Activated CD8-positive, alpha-beta T cell treated with anti-CD3 and anti-CD28 coated beads for 36 hours (primary cell): ENCODE results near the gene MOB3B. TPM values are rescaled to one million over a fixed set of nuclear protein-coding genes. Genes with fewer than 3 reads are reported as not detected.

ENCODE experiments used
- ATAC-seq: fragments of 200-7000 bp; cut with Tn5 transposase; one replicate; pipeline ENCODE4 v1.10.0; 2021; ENCODE audit warnings: mild to moderate bottlenecking, moderate library complexity
- CTCF ChIA-PET: fragments of 350-600 bp; sonication (Branson Sonifier 250); formaldehyde crosslinking; loops from one replicate; lab custom pipeline; 2021; ENCODE audit warnings: antibody characterized with exemption; lab: Charles Lee
- POLR2A ChIA-PET: fragments of 350-600 bp; sonication (Branson Sonifier 250); formaldehyde crosslinking; loops from one replicate; lab custom pipeline; 2021; ENCODE audit warnings: antibody characterized with exemption; lab: Charles Lee
- DNase-seq: peaks from one replicate; pipeline ENCODE4 v3.0.0-alpha.2; 2020
- H3K27ac Mint-ChIP-seq: one replicate; pipeline ENCODE4 v1.8.0; 2021; ENCODE audit warnings: mild to moderate bottlenecking, mixed read lengths
- H3K27me3 Mint-ChIP-seq: one replicate; pipeline ENCODE4 v1.8.0; 2021; ENCODE audit warnings: mixed read lengths
- H3K36me3 Mint-ChIP-seq: one replicate; pipeline ENCODE4 v1.8.0; 2021; ENCODE audit warnings: low read depth, mixed read lengths
- H3K4me1 Mint-ChIP-seq: one replicate; pipeline ENCODE4 v1.8.0; 2021; ENCODE audit warnings: low read depth, mixed read lengths
- H3K4me3 Mint-ChIP-seq: one replicate; pipeline ENCODE4 v1.8.0; 2021; ENCODE audit warnings: mild to moderate bottlenecking, moderate library complexity, mixed read lengths
- H3K9me3 Mint-ChIP-seq: one replicate; pipeline ENCODE4 v1.8.0; 2021; ENCODE audit warnings: mixed read lengths
- intact Hi-C: fragments of 100-400 bp; cut with micrococcal nuclease; formaldehyde crosslinking; loops from one replicate; pipeline ENCODE4 v1.10.0; 2022
- total RNA-seq, 2 experiments: library from RNA; stranded (reverse); gene quantifications; one replicate each; pipeline ENCODE4 v1.2.3, GENCODE V29; 2021
- TF ChIP-seq, protein P1 (sequence below): fragments of 200-600 bp; IDR thresholded peaks from one replicate; pipeline ENCODE4 v1.8.0; 2022; ENCODE audit warnings: antibody characterized with exemption, mild to moderate bottlenecking

The MOB3B gene
- total RNA-seq, 2 experiments from 2014 or later = 0.47 to 0.67 TPM

DNA sequence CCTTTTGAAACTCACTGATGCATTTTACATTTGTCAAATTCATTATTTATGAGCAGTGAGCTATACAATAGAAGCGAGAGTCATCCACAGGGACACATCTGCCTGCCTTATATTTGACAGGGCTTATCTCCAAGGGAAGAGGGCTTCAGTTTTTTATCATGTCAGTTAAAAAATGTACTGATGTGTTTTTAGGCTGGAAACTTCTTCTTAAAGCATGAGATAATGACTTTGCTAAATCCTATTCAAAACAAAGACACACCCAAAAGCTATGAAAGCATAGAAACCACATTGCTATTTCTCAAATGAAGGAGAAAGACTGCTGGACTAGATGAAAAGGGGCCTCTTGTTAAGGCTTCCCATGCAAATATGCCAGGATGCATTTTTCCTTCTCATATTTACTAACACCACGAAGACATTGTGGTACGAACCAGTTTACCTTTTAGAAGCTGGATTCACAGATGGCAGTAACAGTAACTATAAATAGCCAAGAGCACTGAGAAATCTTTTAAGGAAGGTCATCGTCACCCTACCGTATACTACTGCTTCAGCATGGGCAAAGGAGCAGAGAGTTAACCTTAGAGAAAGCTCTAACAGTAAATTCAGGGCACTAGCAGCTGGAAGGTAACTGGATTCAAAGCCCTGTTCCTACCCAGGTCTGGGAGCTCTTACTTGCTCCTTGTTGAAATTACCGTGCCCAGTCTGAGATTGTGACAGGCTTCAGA is 91.8 kb downstream of the MOB3B start:
- intact Hi-C loops = no loop called here
- H3K9me3 Mint-ChIP-seq = no peaks in the 10 kb centered on the region
- ATAC-seq = no peak
- H3K36me3 Mint-ChIP-seq = no peaks in the 10 kb centered on the region
- DNase-seq = no peak
- ChIA-PET CTCF (interaction anchor here (1.3 kb wide), 1 partner anchor 91 kb away, joined by 4 read pairs; the partner anchor contains the start of gene MOB3B), POLR2A (no interaction called here)
- H3K4me3 Mint-ChIP-seq = no peak overlapping the region
- TF ChIP-seq, protein P1, sequence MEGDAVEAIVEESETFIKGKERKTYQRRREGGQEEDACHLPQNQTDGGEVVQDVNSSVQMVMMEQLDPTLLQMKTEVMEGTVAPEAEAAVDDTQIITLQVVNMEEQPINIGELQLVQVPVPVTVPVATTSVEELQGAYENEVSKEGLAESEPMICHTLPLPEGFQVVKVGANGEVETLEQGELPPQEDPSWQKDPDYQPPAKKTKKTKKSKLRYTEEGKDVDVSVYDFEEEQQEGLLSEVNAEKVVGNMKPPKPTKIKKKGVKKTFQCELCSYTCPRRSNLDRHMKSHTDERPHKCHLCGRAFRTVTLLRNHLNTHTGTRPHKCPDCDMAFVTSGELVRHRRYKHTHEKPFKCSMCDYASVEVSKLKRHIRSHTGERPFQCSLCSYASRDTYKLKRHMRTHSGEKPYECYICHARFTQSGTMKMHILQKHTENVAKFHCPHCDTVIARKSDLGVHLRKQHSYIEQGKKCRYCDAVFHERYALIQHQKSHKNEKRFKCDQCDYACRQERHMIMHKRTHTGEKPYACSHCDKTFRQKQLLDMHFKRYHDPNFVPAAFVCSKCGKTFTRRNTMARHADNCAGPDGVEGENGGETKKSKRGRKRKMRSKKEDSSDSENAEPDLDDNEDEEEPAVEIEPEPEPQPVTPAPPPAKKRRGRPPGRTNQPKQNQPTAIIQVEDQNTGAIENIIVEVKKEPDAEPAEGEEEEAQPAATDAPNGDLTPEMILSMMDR = no peak
- H3K4me1 Mint-ChIP-seq = peaks cover 8% of the 10 kb centered on the region
- H3K27me3 Mint-ChIP-seq = no peaks in the 10 kb centered on the region
- H3K27ac Mint-ChIP-seq = no peak overlapping the region

DNA sequence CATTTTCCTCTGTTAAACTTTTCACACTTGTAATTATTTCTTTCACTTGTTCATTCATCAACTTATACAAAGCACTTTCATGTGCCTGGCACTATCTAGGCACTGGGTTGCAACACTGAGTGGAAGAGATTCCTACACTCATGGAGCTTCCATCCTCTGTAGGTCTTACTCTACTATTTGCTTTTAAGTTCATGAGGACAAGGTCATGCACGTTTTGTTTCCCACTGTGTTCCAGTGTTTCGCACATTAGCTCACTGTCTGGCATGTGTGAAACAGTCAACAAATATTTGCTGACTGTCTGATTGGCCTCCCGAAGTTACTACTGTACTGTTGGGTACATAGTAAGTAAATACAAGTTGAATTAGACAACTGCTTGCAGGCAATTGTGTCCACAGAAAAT is 93.4 kb downstream of the MOB3B start:
- no peak overlapping the region for H3K27ac Mint-ChIP-seq
- no peak overlapping the region for H3K4me3 Mint-ChIP-seq

DNA sequence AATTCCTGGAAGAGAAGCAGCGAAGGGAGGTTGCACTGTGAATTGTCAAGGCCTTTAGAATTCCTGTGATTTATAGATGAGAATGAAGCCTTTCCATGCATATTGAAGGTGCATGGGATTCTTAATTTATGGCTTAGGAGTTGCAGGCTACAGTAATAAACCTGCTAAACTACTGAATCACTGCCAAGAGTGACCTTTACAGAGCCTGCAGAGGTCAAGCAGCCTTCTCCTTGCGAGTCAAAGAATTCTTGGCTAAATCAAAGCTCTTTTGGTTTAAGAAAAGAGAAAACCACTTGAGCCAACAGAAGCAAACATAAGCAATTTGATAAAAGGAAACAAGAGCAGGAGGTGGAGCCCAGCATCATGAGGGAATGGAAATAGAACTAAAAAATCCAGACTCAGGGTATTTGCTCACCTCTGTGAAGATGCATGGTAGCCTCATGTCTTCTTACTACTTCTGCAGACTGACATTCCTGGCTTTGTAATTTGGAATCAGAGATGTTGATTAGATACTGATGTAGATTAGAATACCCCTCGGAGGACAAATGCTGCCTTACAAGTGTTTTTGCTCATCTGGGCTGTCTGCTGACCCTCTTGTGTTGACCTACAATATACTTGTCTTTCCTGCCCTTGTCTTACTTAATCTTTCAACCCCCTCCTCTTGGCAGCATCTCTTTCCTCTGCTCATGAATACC is 95.8 kb downstream of the MOB3B start:
- ChIA-PET CTCF (no interaction called here), POLR2A (no interaction called here)
- ATAC-seq = no peak
- Mint-ChIP-seq H3K27ac (no peak overlapping the region), H3K4me3 (no peak overlapping the region), H3K27me3 (no peaks in the 10 kb centered on the region), H3K36me3 (no peaks in the 10 kb centered on the region), H3K9me3 (no peaks in the 10 kb centered on the region), H3K4me1 (peaks cover 6% of the 10 kb centered on the region)
- no peak for DNase-seq
- TF ChIP-seq, protein P1 = no peak
- intact Hi-C loops = no loop called here

More for the DNA sequence above, 93.4 kb downstream of the MOB3B start:
- ChIA-PET POLR2A (interaction anchor here (0.7 kb wide), 1 partner anchor 15 kb away, joined by 4 read pairs; no protein-coding TSS in a partner anchor), CTCF (interaction anchor here (1.5 kb wide), 1 partner anchor 15 kb away, joined by 3 read pairs; no protein-coding TSS in a partner anchor)
- intact Hi-C loops = no loop called here
- Mint-ChIP-seq H3K4me1 (peaks cover 6% of the 10 kb centered on the region), H3K9me3 (no peaks in the 10 kb centered on the region), H3K27me3 (no peaks in the 10 kb centered on the region), H3K36me3 (no peaks in the 10 kb centered on the region)
- DNase-seq (no peak), ATAC-seq (no peak)
- TF ChIP-seq, protein P1 = no peak

DNA sequence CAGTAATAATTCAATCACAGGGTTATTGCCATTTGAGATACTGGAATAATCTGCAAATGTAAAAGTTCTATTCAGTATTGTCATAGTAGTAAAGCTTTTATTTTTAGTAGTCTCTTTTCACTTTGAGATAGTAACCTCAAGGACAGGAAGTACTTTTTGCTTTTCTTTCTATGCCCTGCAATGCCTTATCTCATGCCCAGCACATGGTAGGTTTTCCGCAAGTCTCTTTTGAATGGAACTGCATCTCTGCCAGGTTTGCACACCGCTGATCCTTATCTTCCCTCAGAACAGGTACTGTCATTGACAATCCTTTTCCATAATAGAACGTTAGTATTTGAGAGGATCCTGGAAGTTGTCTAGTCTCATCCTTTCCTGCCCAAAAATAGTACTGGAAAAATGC is 97.3 kb downstream of the MOB3B start:
- POLR2A ChIA-PET = no interaction called here
- no peak overlapping the region for H3K4me3 Mint-ChIP-seq
- DNase-seq = no peak
- H3K4me1 Mint-ChIP-seq = peaks cover 6% of the 10 kb centered on the region
- H3K9me3 Mint-ChIP-seq = no peaks in the 10 kb centered on the region
- TF ChIP-seq, protein P1 = no peak
- H3K27me3 Mint-ChIP-seq = no peaks in the 10 kb centered on the region
- H3K27ac Mint-ChIP-seq = no peak overlapping the region
- intact Hi-C loops = no loop called here
- CTCF ChIA-PET = no interaction called here
- ATAC-seq = no peak
- H3K36me3 Mint-ChIP-seq = no peaks in the 10 kb centered on the region
